HepG2 (cell line): ENCODE results near the gene CEBPG. TPM values are rescaled to one million over a fixed set of nuclear protein-coding genes. Genes with fewer than 3 reads are reported as not detected.

Source experiments
- AHR ChIP-seq: IDR thresholded peaks from 2 replicates; pipeline ENCODE4 v1.6.1; 2018; ENCODE audit warnings: missing genetic modification reagents, missing compliant biosample characterization
- ARNTL ChIP-seq: sonication (generic); formaldehyde crosslinking; IDR thresholded peaks from 2 replicates; pipeline ENCODE4 v1.4.0; 2020; ENCODE audit warnings: mild to moderate bottlenecking, missing genetic modification reagents
- BORCS8-MEF2B ChIP-seq: sonication (generic); formaldehyde crosslinking; IDR thresholded peaks from 2 replicates; pipeline ENCODE4 v1.8.0; 2022; ENCODE audit warnings: mild to moderate bottlenecking, missing genetic modification reagents
- CREB1 ChIP-seq, 2 experiments: fragments of 450-650 bp in 1 of 2; IDR thresholded peaks; 2 replicates each; pipeline ENCODE4 v1.6.1; 2016 to 2017; ENCODE audit warnings: control low read depth in 1 of 2, mild to moderate bottlenecking in 1 of 2, missing compliant biosample characterization in 1 of 2, missing genetic modification characterization in 1 of 2
- ESRRA ChIP-seq: sonication (generic); formaldehyde crosslinking; IDR thresholded peaks from 2 replicates; pipeline ENCODE4 v1.5.1; 2020; ENCODE audit warnings: mild to moderate bottlenecking, low read depth, missing genetic modification reagents
- IRF9 ChIP-seq: sonication (generic); formaldehyde crosslinking; IDR thresholded peaks from 2 replicates; pipeline ENCODE4 v1.8.0; 2022; ENCODE audit warnings: missing genetic modification reagents, mild to moderate bottlenecking, borderline replicate concordance
- KDM5B ChIP-seq: sonication (generic); formaldehyde crosslinking; IDR thresholded peaks from 2 replicates; pipeline ENCODE4 v1.4.0; 2020; ENCODE audit warnings: missing genetic modification reagents, mild to moderate bottlenecking, borderline replicate concordance
- MAF1 ChIP-seq: sonication (generic); formaldehyde crosslinking; IDR thresholded peaks from 2 replicates; pipeline ENCODE4 v1.5.0; 2020; ENCODE audit warnings: missing genetic modification reagents, borderline replicate concordance
- MAFG ChIP-seq: sonication (generic); formaldehyde crosslinking; IDR thresholded peaks from 2 replicates; pipeline ENCODE4 v1.5.1; 2020; ENCODE audit warnings: mild to moderate bottlenecking, missing genetic modification reagents
- MIER2 ChIP-seq: IDR thresholded peaks from 2 replicates; pipeline ENCODE4 v1.6.1; 2016; ENCODE audit warnings: missing biosample characterization, missing genetic modification reagents
- MYC ChIP-seq: sonication (generic); formaldehyde crosslinking; IDR thresholded peaks from 2 replicates; pipeline ENCODE4 v1.9.0; 2021; ENCODE audit warnings: missing genetic modification reagents, borderline replicate concordance
- NR1H2 ChIP-seq: sonication (generic); formaldehyde crosslinking; IDR thresholded peaks from 2 replicates; pipeline ENCODE4 v1.8.1; 2022; ENCODE audit warnings: low read depth, missing genetic modification reagents, borderline replicate concordance
- POGZ ChIP-seq: sonication (generic); formaldehyde crosslinking; IDR thresholded peaks from 2 replicates; pipeline ENCODE4 v1.4.0; 2020; ENCODE audit warnings: mild to moderate bottlenecking, missing genetic modification reagents
- RBAK ChIP-seq: sonication (generic); formaldehyde crosslinking; IDR thresholded peaks from 2 replicates; pipeline ENCODE4 v1.5.1; 2020; ENCODE audit warnings: mild to moderate bottlenecking, missing genetic modification reagents
- RNF2 ChIP-seq: fragments of 450-650 bp; conservative IDR thresholded peaks from 2 replicates; pipeline ENCODE4 v1.6.1; 2016; ENCODE audit warnings: low read depth
- TARDBP ChIP-seq: sonication (generic); formaldehyde crosslinking; IDR thresholded peaks from 2 replicates; pipeline ENCODE4 v1.8.0; 2022; ENCODE audit warnings: mild to moderate bottlenecking, missing genetic modification reagents
- TIGD3 ChIP-seq: sonication (generic); formaldehyde crosslinking; IDR thresholded peaks from 2 replicates; pipeline ENCODE4 v1.5.1; 2020; ENCODE audit warnings: mild to moderate bottlenecking, missing genetic modification reagents, borderline replicate concordance
- ZMYM3 ChIP-seq: sonication (generic); formaldehyde crosslinking; IDR thresholded peaks from 2 replicates; pipeline ENCODE4 v1.5.1; 2020; ENCODE audit warnings: mild to moderate bottlenecking, missing genetic modification reagents
- ZNF17 ChIP-seq: sonication (generic); formaldehyde crosslinking; IDR thresholded peaks from 2 replicates; pipeline ENCODE4 v1.5.0; 2020; ENCODE audit warnings: mild to moderate bottlenecking, missing genetic modification reagents
- ZNF18 ChIP-seq: sonication (generic); formaldehyde crosslinking; IDR thresholded peaks from 2 replicates; pipeline ENCODE4 v1.8.0; 2022; ENCODE audit warnings: mild to moderate bottlenecking, missing genetic modification reagents; ENCODE audit not compliant: insufficient replicate concordance
- ZNF282 ChIP-seq: fragments of 450-650 bp; IDR thresholded peaks from 2 replicates; pipeline ENCODE4 v1.6.1; 2018; ENCODE audit not compliant: partially characterized antibody
- ZNF337 ChIP-seq: sonication (generic); formaldehyde crosslinking; IDR thresholded peaks from 2 replicates; pipeline ENCODE4 v1.5.1; 2020; ENCODE audit warnings: missing genetic modification reagents, low read depth, mild to moderate bottlenecking, borderline replicate concordance
- ZNF431 ChIP-seq: sonication (generic); formaldehyde crosslinking; IDR thresholded peaks from 2 replicates; pipeline ENCODE4 v1.9.0; 2022; ENCODE audit warnings: missing genetic modification reagents, low read depth, mild to moderate bottlenecking, borderline replicate concordance
- ZNF460 ChIP-seq: sonication (generic); formaldehyde crosslinking; IDR thresholded peaks from 2 replicates; pipeline ENCODE4 v1.5.1; 2020; ENCODE audit warnings: missing genetic modification reagents, mild to moderate bottlenecking, borderline replicate concordance
- ZNF496 ChIP-seq: sonication (generic); formaldehyde crosslinking; IDR thresholded peaks from 2 replicates; pipeline ENCODE4 v1.8.1; 2023; ENCODE audit warnings: mild to moderate bottlenecking, moderate library complexity, missing genetic modification reagents; ENCODE audit not compliant: insufficient replicate concordance
- ZNF7 ChIP-seq: IDR thresholded peaks from 2 replicates; pipeline ENCODE4 v1.6.1; 2016; ENCODE audit warnings: missing biosample characterization, missing genetic modification reagents
- polyA plus RNA-seq, 8 experiments: library from polyadenylated mRNA; depleted of rRNA in 3 of 8; stranded (reverse) in 7 of 8; unstranded in 1 of 8; fragments of >200 nt; fragmentation: Illumina TruSeq in 4 of 8; extraction: Trizol in 4 of 8; gene quantifications; 2 replicates each; pipeline versions ENCODE4 v1.2.1 to v1.2.3, GENCODE V29; 2011 to 2016; ENCODE audit warnings: low read depth in 4 of 8, missing spikeins in 1 of 8, mixed read lengths in 1 of 8; ENCODE audit not compliant: insufficient read depth in 1 of 8
- total RNA-seq, 5 experiments: library from RNA; depleted of rRNA; stranded (reverse); fragments of >200 nt; fragmentation: Illumina TruSeq; extraction: Trizol; gene quantifications; 2 replicates each; pipeline ENCODE4 v1.2.3, GENCODE V29; 2016; ENCODE audit warnings: low read depth in 1 of 5

Gene CEBPG
- total and polyA plus RNA-seq, 2 of the 13 experiments (the other 11 are each of a cell fraction or from before 2014, with no cell fraction given), result 25.7 to 34.3 TPM

- 0 out of 2 replicates have a peak, but pooled peaks have one; percentile 33 for TF ChIP-seq MAFG (CRISPR knock-in tag)
- TF ChIP-seq AHR, result peak; percentile 94; the same call in 1 of the 2 replicates
- peak; percentile 97 for TF ChIP-seq MAF1
- peak; percentile 64; the same call in 1 of the 2 replicates for TF ChIP-seq ZNF7 (CRISPR knock-in tag)
- TF ChIP-seq ZNF282, result no peak
- peak; percentile 99 for TF ChIP-seq ZNF431 (CRISPR knock-in tag)
- TF ChIP-seq TARDBP (CRISPR knock-in tag), result peak; percentile 96
- TF ChIP-seq ESRRA (CRISPR knock-in tag), result peak; percentile 95
- TF ChIP-seq TIGD3, result peak; percentile 93; the same call in 1 of the 2 replicates
- TF ChIP-seq ZMYM3 (CRISPR knock-in tag), result peak; percentile 87; the same call in 1 of the 2 replicates
- TF ChIP-seq POGZ (CRISPR knock-in tag), result peak; percentile 86
- TF ChIP-seq MIER2 (CRISPR knock-in tag), result peak; percentile 81; the same call in 1 of the 2 replicates
- TF ChIP-seq IRF9 (CRISPR knock-in tag), result peak; percentile 99; the same call in 1 of the 2 replicates
- TF ChIP-seq ZNF460 (CRISPR knock-in tag), result peak; percentile 72; the same call in 1 of the 2 replicates
- TF ChIP-seq NR1H2 (CRISPR knock-in tag), result peak; percentile 97
- peak; percentile 97 for TF ChIP-seq ZNF17 (CRISPR knock-in tag)
- TF ChIP-seq MYC (CRISPR knock-in tag), result peak; percentile 100
- TF ChIP-seq CREB1 (IDR thresholded peaks at IDR 0.05), result no peak
- no peak for TF ChIP-seq CREB1 (CRISPR knock-in tag; IDR thresholded peaks at IDR 0.05)
- peak; percentile 100 for TF ChIP-seq KDM5B
- TF ChIP-seq BORCS8-MEF2B, result peak; percentile 100
- peak; percentile 98 for TF ChIP-seq RNF2
- TF ChIP-seq ZNF496 (CRISPR knock-in tag), result no peak
- TF ChIP-seq ZNF18 (CRISPR knock-in tag), result peak; percentile 90
- TF ChIP-seq ARNTL, result peak; percentile 100
- TF ChIP-seq RBAK (CRISPR knock-in tag), result peak; percentile 99
- TF ChIP-seq ZNF337 (CRISPR knock-in tag), result peak; percentile 98; the same call in 1 of the 2 replicates
These were observed 19.1 kb downstream of the CEBPG start (continued) for GRCh38 chr19:33392341-33393285.
